Keratinocyte (primary cell): ENCODE measurements around the gene AHSP. TPM values are rescaled to one million over a fixed set of nuclear protein-coding genes. Genes with fewer than 3 reads are reported as not detected.
"Not testable (repeated sequence)": the region's sequence is repeated elsewhere in the genome, so short reads cannot be mapped to it uniquely, and the experiment has no call there.

Source experiments
- DNase-seq: peaks from one replicate; pipeline ENCODE4 v3.0.0-alpha.2; 2011; ENCODE audit warnings: low read depth, missing footprints, low spot score
- FAIRE-seq: peaks from 2 replicates; lab custom pipeline; 2011; peaks lifted over from hg19 to GRCh38; lab: Jason Lieb, UNC
- H2AFZ ChIP-seq: 2 replicates; pipeline ENCODE4 v1.6.0; 2012; ENCODE audit warnings: low read length, control low read depth, inconsistent platforms; ENCODE audit not compliant: control insufficient read depth
- H3K27ac ChIP-seq: 2 replicates; pipeline ENCODE4 v1.5.1; 2011; ENCODE audit warnings: low read length; ENCODE audit not compliant: control insufficient read depth, insufficient read depth
- H3K27me3 ChIP-seq: 3 replicates; pipeline ENCODE4 v1.6.0; 2011; ENCODE audit warnings: low read length; ENCODE audit not compliant: control insufficient read depth, insufficient read depth; ENCODE audit errors: extremely low read depth
- H3K36me3 ChIP-seq, 2 experiments: 2 replicates in 1 of 2; 3 replicates in 1 of 2; pipeline ENCODE4 v1.5.1; 2011; ENCODE audit warnings: low read length in 2 of 2, mild to moderate bottlenecking in 1 of 2; ENCODE audit not compliant: control insufficient read depth in 2 of 2, insufficient read depth in 2 of 2; ENCODE audit errors: extremely low read depth in 1 of 2
- H3K4me1 ChIP-seq: 3 replicates; pipeline ENCODE4 v1.5.1; 2011; ENCODE audit warnings: low read length; ENCODE audit not compliant: control insufficient read depth, insufficient read depth; ENCODE audit errors: extremely low read depth
- H3K4me2 ChIP-seq: 3 replicates; pipeline ENCODE4 v1.6.0; 2011; ENCODE audit warnings: low read depth, low read length; ENCODE audit not compliant: control insufficient read depth, insufficient read depth; ENCODE audit errors: extremely low read depth
- H3K4me3 ChIP-seq, 3 experiments: fragments of 200-600 bp in 1 of 3; sonication (generic) in 1 of 3; 2 replicates in 2 of 3; 3 replicates in 1 of 3; pipeline ENCODE4 v1.5.1; 2011 to 2016; ENCODE audit warnings: low read length in 3 of 3, mild to moderate bottlenecking in 3 of 3, control low read depth in 2 of 3, inconsistent platforms in 1 of 3, low read depth in 1 of 3, mixed read lengths in 1 of 3, mixed run types in 1 of 3, moderate library complexity in 1 of 3; ENCODE audit not compliant: control insufficient read depth in 2 of 3, insufficient read depth in 2 of 3; ENCODE audit errors: extremely low read depth in 1 of 3
- H3K79me2 ChIP-seq: 2 replicates; pipeline ENCODE4 v1.6.0; 2012; ENCODE audit warnings: low read length; ENCODE audit not compliant: control insufficient read depth, insufficient read depth
- H3K9ac ChIP-seq: 3 replicates; pipeline ENCODE4 v1.6.0; 2011; ENCODE audit warnings: low read length; ENCODE audit not compliant: control insufficient read depth, insufficient read depth; ENCODE audit errors: extremely low read depth
- H3K9me1 ChIP-seq: 3 replicates; pipeline ENCODE4 v1.6.0; 2011; ENCODE audit warnings: low read length; ENCODE audit not compliant: control insufficient read depth, insufficient read depth; ENCODE audit errors: extremely low read depth
- H3K9me3 ChIP-seq: 2 replicates; pipeline ENCODE4 v1.5.1; 2012; ENCODE audit warnings: low read depth, low read length; ENCODE audit not compliant: control insufficient read depth
- H4K20me1 ChIP-seq: 3 replicates; pipeline ENCODE4 v1.6.0; 2011; ENCODE audit warnings: low read length; ENCODE audit not compliant: control insufficient read depth, insufficient read depth; ENCODE audit errors: extremely low read depth
- CTCF ChIP-seq, 3 experiments: IDR thresholded peaks in 1 of 3; conservative IDR thresholded peaks in 1 of 3; optimal IDR thresholded peaks in 1 of 3; 2 replicates in 2 of 3; 3 replicates in 1 of 3; pipeline versions ENCODE3 to v1.5.1; 2011; ENCODE audit warnings: low read length in 3 of 3, mild to moderate bottlenecking in 3 of 3, moderate library complexity in 2 of 3, control low read depth in 1 of 3, inconsistent platforms in 1 of 3; ENCODE audit not compliant: insufficient read depth in 2 of 3; ENCODE audit errors: extremely low read depth in 1 of 3
- EZH2 ChIP-seq: IDR thresholded peaks from one replicate; pipeline ENCODE4 v1.6.1; 2012; ENCODE audit warnings: inconsistent platforms, mild to moderate bottlenecking, low read length, moderate library complexity
- dilution Hi-C: fragments of 300-500 bp; cut with MboI; formaldehyde crosslinking; loops from one replicate; pipeline ENCODE4 v1.7.0; 2020; ENCODE audit warnings: low sequenced_read_pairs; ENCODE audit not compliant: extremely low pct_ligation_motif_present
- polyA plus RNA-seq, 5 experiments: library from polyadenylated mRNA; depleted of rRNA in 3 of 5; stranded (reverse) in 3 of 5; stranded (forward) in 1 of 5; unstranded in 1 of 5; fragments of >200 nt; gene quantifications; 1 replicate in 1 of 5; 2 replicates in 3 of 5; 3 replicates in 1 of 5; pipeline versions ENCODE4 v1.2.1 to v1.2.3, GENCODE V29; 2011 to 2012; ENCODE audit warnings: missing spikeins in 2 of 5, low read depth in 1 of 5, low replicate concordance in 1 of 5

The AHSP gene
- polyA plus RNA-seq, 1 donor (not counting 4 experiments of a cell fraction or from before 2014, with no cell fraction given) = not detected

DNA sequence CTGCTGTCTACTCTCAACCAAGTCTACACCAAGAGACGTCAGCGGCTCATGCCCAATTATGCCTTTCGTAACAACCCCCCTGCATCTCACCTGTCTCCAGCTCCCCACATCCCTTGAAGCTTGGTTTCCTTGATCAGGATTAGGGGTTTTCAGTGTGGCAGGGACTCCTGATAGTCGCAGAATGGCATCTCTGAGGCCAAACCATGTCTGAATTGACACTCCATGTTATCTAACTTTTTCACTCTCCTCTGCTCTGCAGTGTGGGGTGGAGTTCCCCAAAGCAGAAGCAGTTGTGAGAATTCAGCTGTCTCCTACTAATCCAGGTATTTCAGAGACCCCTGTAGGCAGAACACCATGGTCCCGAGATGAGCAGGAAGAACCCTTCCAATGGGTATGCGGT, 5.6 kb upstream of the AHSP start:
- TF ChIP-seq EZH2 (no peak), CTCF (optimal IDR thresholded peaks at IDR 0.05 in 1 of 3, IDR thresholded peaks at IDR 0.05 in 1 of 3, conservative IDR thresholded peaks at IDR 0.05 in 1 of 3; ENCODE audit: extremely low read depth in 1 of 3, insufficient read depth in 2 of 3, low read length in 3 of 3) (no peak)
- Histone ChIP-seq H3K79me2 (no peaks in the 10 kb centered on the region), H3K27me3 (no peaks in the 10 kb centered on the region), H3K4me3 (no peak overlapping the region), H3K9me3 (no peaks in the 10 kb centered on the region), H3K9me1 (no peaks in the 10 kb centered on the region), H3K9ac (no peak overlapping the region), H2AFZ (no peak overlapping the region), H3K4me2 (no peak overlapping the region), H3K27ac (no peak overlapping the region), H3K36me3 (no peaks in the 10 kb centered on the region), H4K20me1 (no peaks in the 10 kb centered on the region), H3K4me1 (no peaks in the 10 kb centered on the region)
- no peak for DNase-seq
- dilution Hi-C loops = no loop called here
- FAIRE-seq = no peak

DNA sequence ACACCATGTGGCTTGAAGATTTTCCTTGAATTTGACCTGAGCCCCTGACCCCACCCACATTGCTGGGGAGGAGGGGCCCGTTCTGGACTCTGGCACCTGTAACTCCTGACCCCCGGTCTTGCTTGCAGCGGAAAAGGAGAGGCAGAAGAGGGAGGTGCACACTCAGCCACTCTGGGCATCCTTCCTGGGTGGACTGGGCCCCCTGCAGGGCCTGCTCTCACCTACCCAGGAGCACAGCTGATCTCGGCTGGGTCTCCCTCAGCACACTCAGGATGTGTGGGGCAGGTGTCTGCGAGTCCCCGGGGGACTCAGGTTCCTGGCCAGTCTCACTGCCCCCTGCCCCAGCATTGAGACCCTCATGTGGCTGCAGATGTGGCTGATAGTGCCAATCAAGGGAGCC, 3.9 kb upstream of the AHSP start:
- H4K20me1 ChIP-seq, DNase-seq, H2AFZ ChIP-seq, FAIRE-seq, H3K9me1 ChIP-seq, H3K4me2 ChIP-seq, H3K9me3 ChIP-seq, H3K4me3 ChIP-seq, H3K9ac ChIP-seq, H3K79me2 ChIP-seq, dilution Hi-C loops, H3K36me3 ChIP-seq, H3K27ac ChIP-seq, H3K4me1 ChIP-seq: not testable (repeated sequence)
- H3K27me3 ChIP-seq = peaks cover 11% of the 10 kb centered on the region

DNA sequence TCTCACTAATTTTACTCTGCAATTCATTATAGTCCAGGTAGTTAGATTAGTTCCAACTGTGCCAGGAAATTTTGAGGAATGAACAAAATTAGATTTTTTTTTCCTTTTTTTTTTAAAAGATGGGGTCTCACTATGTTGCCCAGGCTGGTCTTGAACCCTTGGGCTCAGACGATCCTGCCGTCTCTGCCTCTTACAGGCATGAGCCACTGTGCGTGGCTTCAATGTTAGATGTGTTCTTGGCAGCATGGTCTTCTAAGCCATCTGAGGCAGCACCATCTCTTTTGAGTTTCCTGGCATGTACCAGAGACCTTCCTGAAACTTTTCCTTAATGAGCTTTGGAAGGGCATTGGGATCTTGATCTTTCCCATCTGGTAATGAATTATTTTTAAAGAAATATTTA, 2.6 kb upstream of the AHSP start:
- Histone ChIP-seq H3K4me1 (no peaks in the 10 kb centered on the region), H3K9ac (no peak overlapping the region), H3K36me3 (no peaks in the 10 kb centered on the region), H3K27me3 (peaks cover 23% of the 10 kb centered on the region), H4K20me1 (no peaks in the 10 kb centered on the region), H3K27ac (no peak overlapping the region), H3K9me3 (no peaks in the 10 kb centered on the region), H3K79me2 (no peaks in the 10 kb centered on the region), H3K9me1 (no peaks in the 10 kb centered on the region), H2AFZ (no peak overlapping the region), H3K4me3 (no peak overlapping the region), H3K4me2 (no peak overlapping the region)
- FAIRE-seq (no peak), DNase-seq (no peak)
- TF ChIP-seq EZH2 = no peak
- TF ChIP-seq CTCF (optimal IDR thresholded peaks at IDR 0.05 in 1 of 3, IDR thresholded peaks at IDR 0.05 in 1 of 3, conservative IDR thresholded peaks at IDR 0.05 in 1 of 3; ENCODE audit: extremely low read depth in 1 of 3, insufficient read depth in 2 of 3, low read length in 3 of 3) = no peak
- dilution Hi-C loops = no loop called here
